Measurements from ENCODE around the gene TNFSF8.

TNFSF8 gene

DNA sequence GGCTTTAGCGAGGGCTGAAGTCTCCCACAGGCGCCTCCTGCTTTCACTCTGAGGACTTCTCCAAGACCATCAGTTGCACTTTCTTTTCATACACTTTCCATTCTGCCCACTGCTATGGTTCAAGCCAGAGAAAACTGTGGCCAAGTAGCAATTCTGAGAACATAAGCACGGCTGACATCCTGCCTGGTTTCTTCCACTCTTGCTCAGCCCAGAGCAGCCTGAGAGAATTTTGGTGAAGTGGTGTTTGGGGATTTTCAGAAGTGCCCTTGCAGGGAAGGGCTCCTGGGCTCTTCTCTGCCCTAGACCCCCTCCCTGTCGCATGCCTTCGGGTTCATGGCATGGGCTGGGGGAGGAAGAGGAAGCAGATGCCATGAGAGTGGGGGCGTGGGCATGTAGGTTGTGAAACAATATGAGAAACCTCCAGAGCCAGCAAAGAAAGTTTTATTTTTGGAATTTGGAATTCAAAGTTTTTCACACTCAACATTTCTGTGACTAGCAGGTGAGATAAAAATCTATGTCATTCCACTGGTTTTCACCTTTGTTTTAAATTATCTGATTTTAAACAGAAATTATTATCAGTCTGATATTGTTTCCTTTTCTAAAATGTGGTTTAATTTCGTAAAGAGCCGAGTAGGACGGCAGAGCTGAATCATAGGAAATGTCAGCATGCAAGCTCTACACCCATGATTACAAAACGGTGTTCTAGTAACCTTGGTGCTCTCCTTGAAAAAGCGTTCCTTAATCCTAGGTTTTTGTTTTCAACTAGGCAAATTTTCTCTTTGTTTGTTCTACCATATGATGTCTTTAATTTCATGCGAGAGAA lies 27.8 kb upstream of the TNFSF8 start:
- Histone ChIP-seq H3K27me3 (ENCODE audit: low read length) (no peaks in the 10 kb centered on the region), H3K36me3 (ENCODE audit: low read length) (no peaks in the 10 kb centered on the region), H3K9ac (ENCODE audit: low read length) (no peak overlapping the region), H3K4me3 (ENCODE audit: insufficient read depth, low read length, poor library complexity, severe bottlenecking) (no peak overlapping the region), H3K4me2 (ENCODE audit: low read depth, low read length, poor library complexity, severe bottlenecking) (no peak overlapping the region), H3K27ac (ENCODE audit: low read depth, low read length) (no peak overlapping the region), H4K20me1 (ENCODE audit: low read depth, low read length) (no peaks in the 10 kb centered on the region), H3K9me2 (replicated peaks; ENCODE audit: insufficient read depth, low read length) (no peaks in the 10 kb centered on the region), H3F3A (ENCODE audit: insufficient read depth) (no peaks in the 10 kb centered on the region), H3K9me3 (ENCODE audit: insufficient read depth, low read length) (peaks cover 18% of the 10 kb centered on the region; the same call in 1 of the 2 replicates), H3K79me2 (ENCODE audit: insufficient read depth, low read length) (no peaks in the 10 kb centered on the region), H2AFZ (ENCODE audit: low read depth, low read length, severe bottlenecking) (no peak overlapping the region)
- no peak for TF ChIP-seq EZH2phosphoT487 (conservative IDR thresholded peaks at IDR 0.05; ENCODE audit: low read length)
- TF ChIP-seq, protein P1, sequence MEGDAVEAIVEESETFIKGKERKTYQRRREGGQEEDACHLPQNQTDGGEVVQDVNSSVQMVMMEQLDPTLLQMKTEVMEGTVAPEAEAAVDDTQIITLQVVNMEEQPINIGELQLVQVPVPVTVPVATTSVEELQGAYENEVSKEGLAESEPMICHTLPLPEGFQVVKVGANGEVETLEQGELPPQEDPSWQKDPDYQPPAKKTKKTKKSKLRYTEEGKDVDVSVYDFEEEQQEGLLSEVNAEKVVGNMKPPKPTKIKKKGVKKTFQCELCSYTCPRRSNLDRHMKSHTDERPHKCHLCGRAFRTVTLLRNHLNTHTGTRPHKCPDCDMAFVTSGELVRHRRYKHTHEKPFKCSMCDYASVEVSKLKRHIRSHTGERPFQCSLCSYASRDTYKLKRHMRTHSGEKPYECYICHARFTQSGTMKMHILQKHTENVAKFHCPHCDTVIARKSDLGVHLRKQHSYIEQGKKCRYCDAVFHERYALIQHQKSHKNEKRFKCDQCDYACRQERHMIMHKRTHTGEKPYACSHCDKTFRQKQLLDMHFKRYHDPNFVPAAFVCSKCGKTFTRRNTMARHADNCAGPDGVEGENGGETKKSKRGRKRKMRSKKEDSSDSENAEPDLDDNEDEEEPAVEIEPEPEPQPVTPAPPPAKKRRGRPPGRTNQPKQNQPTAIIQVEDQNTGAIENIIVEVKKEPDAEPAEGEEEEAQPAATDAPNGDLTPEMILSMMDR (IDR thresholded peaks at IDR 0.05; ENCODE audit: insufficient read depth, low read length, poor library complexity, severe bottlenecking), result no peak

DNA sequence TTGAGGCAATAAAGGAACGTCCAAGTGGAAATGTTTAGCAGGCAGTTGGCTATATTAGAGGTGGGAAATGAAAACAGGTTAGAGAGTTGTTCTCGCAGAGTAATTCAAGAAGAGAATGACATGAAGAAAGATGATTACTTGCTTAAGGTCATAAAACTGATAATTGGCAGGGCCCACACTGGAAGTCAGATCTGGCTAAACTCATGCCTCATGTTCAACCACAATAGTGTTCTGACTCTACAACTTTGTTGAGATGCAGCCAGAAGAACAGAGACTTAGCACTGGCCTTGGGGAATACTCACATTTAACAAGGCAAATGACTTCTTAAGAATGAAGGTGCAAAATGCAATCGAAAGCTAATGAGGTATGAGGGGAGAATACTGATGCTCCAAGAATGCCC lies 27.2 kb upstream of the TNFSF8 start:
- no peak overlapping the region for H3K27ac ChIP-seq (ENCODE audit: low read depth, low read length)

DNA sequence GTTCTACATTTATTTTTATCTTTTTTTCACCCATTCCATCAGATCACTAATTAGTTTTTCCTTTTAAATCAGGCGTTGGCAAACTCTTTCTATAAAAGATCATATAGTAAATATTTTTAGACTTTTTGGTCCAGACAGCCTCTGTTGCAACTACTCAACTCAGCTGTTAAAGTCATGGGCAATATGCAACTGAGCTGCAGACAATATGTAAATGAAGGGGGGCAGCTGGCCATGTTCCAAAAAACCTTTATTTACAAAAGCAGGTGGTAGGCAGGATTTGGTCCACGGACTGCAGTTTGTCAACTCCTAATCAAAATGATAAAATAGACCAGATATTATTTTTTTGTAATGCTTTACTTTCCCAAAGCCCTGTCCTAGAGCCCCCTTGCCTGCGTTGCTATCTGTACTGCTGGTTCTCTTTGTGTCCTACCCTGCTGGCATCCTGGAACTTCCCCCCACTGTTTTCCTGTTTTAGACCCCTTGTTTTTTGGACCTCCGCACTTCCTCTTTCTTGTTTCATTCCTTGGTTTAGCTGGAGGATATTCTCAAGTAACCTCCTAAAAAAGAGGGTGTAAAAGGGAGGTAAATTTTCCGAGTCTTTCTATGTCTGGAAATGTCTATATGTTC lies 24.7 kb upstream of the TNFSF8 start:
- Histone ChIP-seq H3K79me2 (ENCODE audit: insufficient read depth, low read length) (no peaks in the 10 kb centered on the region), H3K27me3 (ENCODE audit: low read length) (no peaks in the 10 kb centered on the region), H3K9me2 (replicated peaks; ENCODE audit: insufficient read depth, low read length) (no peaks in the 10 kb centered on the region), H3K9me3 (ENCODE audit: insufficient read depth, low read length) (peaks cover 12% of the 10 kb centered on the region; the same call in 1 of the 2 replicates), H3K27ac (ENCODE audit: low read depth, low read length) (no peak overlapping the region), H3K36me3 (ENCODE audit: low read length) (no peaks in the 10 kb centered on the region), H2AFZ (ENCODE audit: low read depth, low read length, severe bottlenecking) (no peak overlapping the region), H4K20me1 (ENCODE audit: low read depth, low read length) (no peaks in the 10 kb centered on the region), H3K4me2 (ENCODE audit: low read depth, low read length, poor library complexity, severe bottlenecking) (peak overlapping the region; percentile 54), H3F3A (ENCODE audit: insufficient read depth) (no peaks in the 10 kb centered on the region), H3K9ac (ENCODE audit: low read length) (no peak overlapping the region), H3K4me3 (ENCODE audit: insufficient read depth, low read length, poor library complexity, severe bottlenecking) (peak overlapping the region; percentile 19)
- TF ChIP-seq EZH2phosphoT487 (conservative IDR thresholded peaks at IDR 0.05; ENCODE audit: low read length), result no peak
- TF ChIP-seq, protein P1 (IDR thresholded peaks at IDR 0.05; ENCODE audit: insufficient read depth, low read length, poor library complexity, severe bottlenecking), result no peak

More for the DNA sequence above, 27.2 kb upstream of the TNFSF8 start:
- Histone ChIP-seq H3K27me3 (ENCODE audit: low read length) (no peaks in the 10 kb centered on the region), H3F3A (ENCODE audit: insufficient read depth) (no peaks in the 10 kb centered on the region), H3K36me3 (ENCODE audit: low read length) (no peaks in the 10 kb centered on the region), H3K4me3 (ENCODE audit: insufficient read depth, low read length, poor library complexity, severe bottlenecking) (no peak overlapping the region), H3K79me2 (ENCODE audit: insufficient read depth, low read length) (no peaks in the 10 kb centered on the region), H2AFZ (ENCODE audit: low read depth, low read length, severe bottlenecking) (no peak overlapping the region), H3K9ac (ENCODE audit: low read length) (no peak overlapping the region), H3K4me2 (ENCODE audit: low read depth, low read length, poor library complexity, severe bottlenecking) (no peak overlapping the region), H3K9me2 (replicated peaks; ENCODE audit: insufficient read depth, low read length) (no peaks in the 10 kb centered on the region), H4K20me1 (ENCODE audit: low read depth, low read length) (no peaks in the 10 kb centered on the region), H3K9me3 (ENCODE audit: insufficient read depth, low read length) (peaks cover 15% of the 10 kb centered on the region; the same call in 1 of the 2 replicates)
- TF ChIP-seq EZH2phosphoT487 (conservative IDR thresholded peaks at IDR 0.05; ENCODE audit: low read length), result no peak
- TF ChIP-seq, protein P1 (IDR thresholded peaks at IDR 0.05; ENCODE audit: insufficient read depth, low read length, poor library complexity, severe bottlenecking), result no peak
